SK-N-SH treated with all-trans-retinoic acid at 6 μM for 48 hours (cell line): Measurements from ENCODE around the gene PSMB7.

Experiments used
- ATAC-seq: fragments of 200-7000 bp; cut with Tn5 transposase; 3 replicates; pipeline ENCODE4 v1.9.1; 2020; ENCODE audit warnings: mild to moderate bottlenecking, moderate library complexity
- ARNTL ChIP-seq: fragments of 450-650 bp; formaldehyde crosslinking; IDR thresholded peaks from 2 replicates; pipeline ENCODE4 v1.5.0; 2020; ENCODE audit warnings: low read depth, mild to moderate bottlenecking, moderate library complexity, borderline replicate concordance
- BACH2 ChIP-seq: fragments of 250-450 bp; sonication (Bioruptor Pico); IDR thresholded peaks from 2 replicates; pipeline ENCODE4 v1.9.0; 2021; ENCODE audit warnings: mild to moderate bottlenecking, borderline replicate concordance
- CREB5 ChIP-seq: fragments of 250-450 bp; sonication (Bioruptor Pico); IDR thresholded peaks from 2 replicates; pipeline ENCODE4 v1.5.1; 2020; ENCODE audit warnings: low read depth, mild to moderate bottlenecking, moderate library complexity
- CSDC2 ChIP-seq: fragments of 250-450 bp; sonication (Bioruptor Pico); IDR thresholded peaks from 2 replicates; pipeline ENCODE4 v1.5.0; 2020; ENCODE audit warnings: mild to moderate bottlenecking, moderate library complexity
- CSRNP3 ChIP-seq: fragments of 250-450 bp; sonication (Bioruptor Pico); IDR thresholded peaks from 2 replicates; pipeline ENCODE4 v1.5.1; 2021; ENCODE audit warnings: mild to moderate bottlenecking, moderate library complexity
- ESRRG ChIP-seq: fragments of 250-450 bp; sonication (Bioruptor Pico); IDR thresholded peaks from 2 replicates; pipeline ENCODE4 v1.6.1; 2021; ENCODE audit warnings: mild to moderate bottlenecking
- GLIS3 ChIP-seq: fragments of 250-450 bp; sonication (Bioruptor Pico); IDR thresholded peaks from 2 replicates; pipeline ENCODE4 v1.5.0; 2020; ENCODE audit warnings: mild to moderate bottlenecking, moderate library complexity
- ISL1 ChIP-seq: fragments of 250-450 bp; sonication (Bioruptor Pico); IDR thresholded peaks from 2 replicates; pipeline ENCODE4 v2.1.2; 2022; ENCODE audit warnings: mild to moderate bottlenecking, moderate library complexity
- OSR1 ChIP-seq: fragments of 250-450 bp; sonication (Bioruptor Pico); IDR thresholded peaks from 2 replicates; pipeline ENCODE4 v1.8.0; 2022; ENCODE audit warnings: moderate library complexity, mild to moderate bottlenecking, inconsistent platforms
- POU6F1 ChIP-seq: fragments of 250-450 bp; sonication (Bioruptor Pico); IDR thresholded peaks from 2 replicates; pipeline ENCODE4 v1.8.0; 2021; ENCODE audit warnings: low read depth, mild to moderate bottlenecking, moderate library complexity, borderline replicate concordance
- PPARA ChIP-seq: fragments of 250-450 bp; sonication (Bioruptor Pico); IDR thresholded peaks from 2 replicates; pipeline ENCODE4 v1.5.0; 2020; ENCODE audit warnings: mild to moderate bottlenecking, borderline replicate concordance
- RARB ChIP-seq: fragments of 250-450 bp; sonication (Bioruptor Pico); IDR thresholded peaks from 2 replicates; pipeline ENCODE4 v1.8.0; 2021; ENCODE audit warnings: mild to moderate bottlenecking, moderate library complexity
- TOX ChIP-seq: fragments of 250-450 bp; sonication (Bioruptor Pico); IDR thresholded peaks from 2 replicates; pipeline ENCODE4 v1.8.0; 2021; ENCODE audit warnings: mild to moderate bottlenecking, moderate library complexity, borderline replicate concordance
- TSHZ2 ChIP-seq: fragments of 250-450 bp; sonication (Bioruptor Pico); IDR thresholded peaks from 2 replicates; pipeline ENCODE4 v1.5.0; 2020; ENCODE audit warnings: mild to moderate bottlenecking, moderate library complexity
- ZC3H10 ChIP-seq: fragments of 250-450 bp; sonication (Bioruptor Pico); IDR thresholded peaks from 2 replicates; pipeline ENCODE4 v1.5.1; 2021; ENCODE audit warnings: mild to moderate bottlenecking, moderate library complexity
- ZFP3 ChIP-seq: fragments of 250-450 bp; sonication (Bioruptor Pico); IDR thresholded peaks from 2 replicates; pipeline ENCODE4 v1.5.0; 2020; ENCODE audit warnings: mild to moderate bottlenecking, moderate library complexity
- ZFP30 ChIP-seq: fragments of 450-650 bp; formaldehyde crosslinking; IDR thresholded peaks from 2 replicates; pipeline ENCODE4 v1.5.0; 2022; ENCODE audit warnings: mild to moderate bottlenecking, moderate library complexity
- ZNF565 ChIP-seq: fragments of 450-650 bp; formaldehyde crosslinking; conservative IDR thresholded peaks from 2 replicates; pipeline ENCODE4 v1.5.0; 2020; ENCODE audit warnings: low read depth, mild to moderate bottlenecking, moderate library complexity
- ZNF8 ChIP-seq: fragments of 450-650 bp; formaldehyde crosslinking; IDR thresholded peaks from 2 replicates; pipeline ENCODE4 v1.5.0; 2020; ENCODE audit warnings: mild to moderate bottlenecking, moderate library complexity
- TF ChIP-seq, protein P1 (sequence below): fragments of 250-450 bp; sonication (Bioruptor Pico); IDR thresholded peaks from 2 replicates; pipeline ENCODE4 v1.8.0; 2020; ENCODE audit warnings: mild to moderate bottlenecking, moderate library complexity, borderline replicate concordance

Gene PSMB7

GRCh38 chr9:124332361-124333202 lies 82.7 kb downstream of the PSMB7 start:
- ATAC-seq, result no peak
- TF ChIP-seq ESRRG (CRISPR knock-in tag), result no peak
- TF ChIP-seq ZNF8 (CRISPR knock-in tag), result no peak
- TF ChIP-seq POU6F1 (CRISPR knock-in tag), result no peak
- TF ChIP-seq OSR1 (CRISPR knock-in tag), result no peak
- no peak for TF ChIP-seq ZNF565
- TF ChIP-seq ISL1 (CRISPR knock-in tag), result no peak
- no peak for TF ChIP-seq ZFP3
- no peak for TF ChIP-seq TSHZ2 (CRISPR knock-in tag)
- no peak for TF ChIP-seq TOX
- TF ChIP-seq ZFP30 (CRISPR knock-in tag), result no peak
- TF ChIP-seq BACH2 (CRISPR knock-in tag), result no peak
- TF ChIP-seq, all 23 proteins: peak for 0

GRCh38 chr9:124331580-124331979 lies 83.7 kb downstream of the PSMB7 start:
- no peak for TF ChIP-seq TOX
- TF ChIP-seq CSDC2, result no peak
- no peak for TF ChIP-seq RARB
- TF ChIP-seq OSR1 (CRISPR knock-in tag), result no peak
- no peak for TF ChIP-seq ZNF8 (CRISPR knock-in tag)
- no peak for TF ChIP-seq CSRNP3
- no peak for TF ChIP-seq PPARA
- TF ChIP-seq, protein P1, sequence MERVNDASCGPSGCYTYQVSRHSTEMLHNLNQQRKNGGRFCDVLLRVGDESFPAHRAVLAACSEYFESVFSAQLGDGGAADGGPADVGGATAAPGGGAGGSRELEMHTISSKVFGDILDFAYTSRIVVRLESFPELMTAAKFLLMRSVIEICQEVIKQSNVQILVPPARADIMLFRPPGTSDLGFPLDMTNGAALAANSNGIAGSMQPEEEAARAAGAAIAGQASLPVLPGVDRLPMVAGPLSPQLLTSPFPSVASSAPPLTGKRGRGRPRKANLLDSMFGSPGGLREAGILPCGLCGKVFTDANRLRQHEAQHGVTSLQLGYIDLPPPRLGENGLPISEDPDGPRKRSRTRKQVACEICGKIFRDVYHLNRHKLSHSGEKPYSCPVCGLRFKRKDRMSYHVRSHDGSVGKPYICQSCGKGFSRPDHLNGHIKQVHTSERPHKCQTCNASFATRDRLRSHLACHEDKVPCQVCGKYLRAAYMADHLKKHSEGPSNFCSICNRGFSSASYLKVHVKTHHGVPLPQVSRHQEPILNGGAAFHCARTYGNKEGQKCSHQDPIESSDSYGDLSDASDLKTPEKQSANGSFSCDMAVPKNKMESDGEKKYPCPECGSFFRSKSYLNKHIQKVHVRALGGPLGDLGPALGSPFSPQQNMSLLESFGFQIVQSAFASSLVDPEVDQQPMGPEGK (CRISPR knock-in tag), result no peak
- no peak for TF ChIP-seq BACH2 (CRISPR knock-in tag)
- TF ChIP-seq ZFP30 (CRISPR knock-in tag), result no peak
- no peak for TF ChIP-seq TSHZ2 (CRISPR knock-in tag)
- no peak for TF ChIP-seq ZFP3
- TF ChIP-seq ZC3H10 (CRISPR knock-in tag), result no peak
- no peak for TF ChIP-seq ESRRG (CRISPR knock-in tag)
- no peak for TF ChIP-seq POU6F1 (CRISPR knock-in tag)
- TF ChIP-seq GLIS3 (CRISPR knock-in tag), result no peak
- no peak for TF ChIP-seq CREB5 (CRISPR knock-in tag)
- no peak for TF ChIP-seq ARNTL (CRISPR knock-in tag)
- TF ChIP-seq, all 23 proteins: peak for 0
- ATAC-seq, result no peak
